NCI-H1930 (cell line): ENCODE measurements around the gene PLPPR1.

Source experiments
- DNase-seq, 2 experiments: peaks; one replicate each; lab custom pipeline; 2025; lab: John Stamatoyannopoulos, UW

Gene PLPPR1

DNA sequence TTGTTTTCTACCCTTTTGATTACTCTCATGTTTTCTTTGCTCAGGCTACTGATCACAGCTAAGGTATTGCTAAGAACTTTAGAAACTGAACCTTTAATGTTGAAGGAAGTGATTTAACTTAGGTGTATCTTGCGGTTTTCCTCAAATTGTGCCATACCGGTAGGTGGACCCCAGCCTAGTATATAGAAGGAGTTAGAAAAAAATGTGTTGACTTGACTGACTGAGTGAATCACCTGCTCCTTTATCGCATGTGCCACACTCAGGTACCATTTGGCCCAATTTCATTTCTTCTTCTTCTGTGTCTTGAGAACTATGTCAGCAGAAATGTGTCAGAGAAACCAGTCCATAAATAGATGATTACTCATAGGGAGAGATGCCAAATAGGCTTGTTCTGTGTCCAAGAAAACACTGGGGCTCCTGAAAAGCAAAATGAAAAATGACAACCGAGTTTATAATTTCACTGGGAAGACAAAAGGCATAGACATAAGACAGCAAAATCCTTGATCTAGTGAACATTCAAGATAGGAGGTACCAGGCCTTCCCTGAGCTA lies 19.4 kb downstream of the PLPPR1 start:
- no peak for DNase-seq

GRCh38 chr9:101050650-101051049 lies 22.1 kb downstream of the PLPPR1 start:
- no peak for DNase-seq

GRCh38 chr9:101054657-101055056 lies 26.1 kb downstream of the PLPPR1 start:
- no peak for DNase-seq

DNA sequence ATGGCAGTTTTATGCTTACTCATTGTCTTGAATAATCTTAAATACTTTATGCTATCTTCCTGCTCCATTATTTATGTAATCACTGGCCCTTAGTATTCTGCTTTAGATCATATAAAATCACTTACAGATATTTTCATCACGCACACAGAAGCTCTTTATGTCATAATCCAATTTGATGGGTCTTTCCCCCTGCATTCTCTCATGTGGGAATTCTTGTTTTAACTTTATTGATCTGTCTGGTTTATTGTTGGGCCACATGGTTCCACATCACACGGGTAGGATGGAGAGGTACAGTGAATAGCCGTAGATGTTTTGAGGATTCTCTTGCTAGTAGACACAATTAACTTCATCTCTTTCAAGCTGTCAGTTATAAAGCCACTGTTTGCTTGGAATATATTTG lies 27.0 kb downstream of the PLPPR1 start:
- DNase-seq = no peak

DNA sequence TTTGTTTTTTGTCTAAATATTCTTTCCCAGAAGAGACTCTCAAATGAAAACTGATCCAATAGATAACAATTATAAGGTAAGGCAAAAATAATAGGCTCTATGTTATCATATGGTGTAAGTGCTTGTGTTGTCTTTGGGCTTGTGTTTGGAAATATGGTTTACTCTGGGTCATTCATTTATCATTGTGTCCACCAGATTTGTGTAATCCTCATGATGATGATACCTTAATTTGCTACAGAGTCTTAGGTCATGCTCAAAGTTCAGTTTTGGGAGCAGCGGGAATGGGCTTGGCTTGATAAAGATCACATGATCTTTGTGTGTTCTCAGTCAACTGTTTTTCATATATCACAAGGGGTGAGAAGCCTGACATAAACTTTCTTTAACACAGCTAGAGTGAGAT lies 34.2 kb downstream of the PLPPR1 start:
- DNase-seq = no peak

DNA sequence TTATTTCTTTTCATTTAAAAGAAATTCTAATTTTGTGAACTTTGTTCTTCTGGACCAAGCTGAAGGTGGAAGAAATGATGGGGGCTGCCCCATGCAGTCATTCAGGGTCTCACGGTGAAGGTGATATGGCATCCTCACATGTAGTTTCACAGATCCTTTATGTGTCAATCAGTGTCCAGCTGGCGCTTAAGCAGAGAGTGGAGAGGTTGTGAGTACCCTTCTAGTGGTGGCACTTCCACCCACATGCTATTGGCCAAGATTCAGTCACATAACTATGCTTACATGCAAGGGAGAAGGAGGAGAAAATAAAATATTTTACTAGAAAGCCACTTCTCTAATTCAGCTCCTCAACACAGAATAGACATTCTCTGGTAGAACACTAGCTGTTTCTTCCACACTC lies 34.7 kb downstream of the PLPPR1 start:
- DNase-seq = no peak

- no peak for DNase-seq
These were observed 35.7 kb downstream of the PLPPR1 start for GRCh38 chr9:101064206-101064605.

DNA sequence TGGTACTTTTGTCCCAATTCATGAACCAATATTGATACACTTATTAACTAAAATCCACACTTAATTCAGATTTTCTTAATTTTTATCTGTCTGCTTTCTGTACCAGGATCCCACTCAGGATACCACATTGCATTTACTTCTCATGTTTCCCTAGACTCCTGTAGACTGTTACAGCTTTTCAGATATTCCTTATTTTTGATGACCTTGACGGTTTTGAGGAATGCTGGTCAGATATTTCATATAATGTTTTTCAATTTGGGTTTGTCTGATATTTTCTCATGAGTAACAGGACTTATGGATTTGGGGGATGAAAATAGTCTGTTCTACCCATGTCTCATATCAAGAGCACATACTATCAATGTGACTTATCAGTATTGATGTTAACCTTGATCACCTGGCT lies 37.4 kb downstream of the PLPPR1 start:
- DNase-seq = no peak

GRCh38 chr9:101068696-101069095 lies 40.2 kb downstream of the PLPPR1 start:
- DNase-seq = no peak

- DNase-seq = no peak
These were observed 43.7 kb downstream of the PLPPR1 start for GRCh38 chr9:101072259-101072658.

GRCh38 chr9:101073122-101073521 lies 44.6 kb downstream of the PLPPR1 start:
- no peak for DNase-seq

- no peak for DNase-seq
These were observed 53.1 kb downstream of the PLPPR1 start for GRCh38 chr9:101081641-101082040.

DNA sequence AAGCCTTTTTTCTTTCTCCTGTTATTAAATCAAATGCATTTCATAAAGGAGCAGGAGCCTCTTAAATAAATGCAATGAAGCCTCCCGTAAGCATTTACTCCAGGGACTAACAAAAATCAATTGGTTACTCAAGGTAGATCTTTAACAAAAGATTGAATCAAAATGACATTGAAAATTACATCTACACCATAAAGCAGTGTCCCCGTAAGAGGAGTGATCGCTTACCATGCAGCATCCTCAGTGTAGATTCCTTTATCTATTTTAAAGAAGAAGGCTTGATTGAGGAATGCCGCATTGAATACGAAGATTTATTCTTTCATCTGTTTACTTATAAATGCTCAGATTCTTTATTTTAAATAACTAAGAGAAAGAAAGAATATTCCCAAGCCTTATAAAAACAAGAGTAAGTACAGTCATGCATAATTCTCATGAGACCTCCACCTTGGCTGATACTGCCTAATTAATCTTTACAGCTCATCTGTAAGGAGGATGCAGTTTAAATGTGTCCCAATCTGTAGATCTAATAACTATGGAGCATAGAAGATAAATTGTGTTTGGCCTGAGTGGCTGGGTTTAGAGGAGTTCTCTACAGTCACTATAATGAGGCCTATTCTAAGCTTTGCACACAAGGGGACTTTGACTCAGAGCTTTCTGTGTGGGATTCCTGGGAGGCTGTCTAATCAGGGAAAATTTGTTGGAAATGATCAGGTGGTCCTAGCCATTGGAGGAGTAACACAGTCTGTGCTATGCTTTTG lies 55.1 kb downstream of the PLPPR1 start:
- DNase-seq = no peak

DNA sequence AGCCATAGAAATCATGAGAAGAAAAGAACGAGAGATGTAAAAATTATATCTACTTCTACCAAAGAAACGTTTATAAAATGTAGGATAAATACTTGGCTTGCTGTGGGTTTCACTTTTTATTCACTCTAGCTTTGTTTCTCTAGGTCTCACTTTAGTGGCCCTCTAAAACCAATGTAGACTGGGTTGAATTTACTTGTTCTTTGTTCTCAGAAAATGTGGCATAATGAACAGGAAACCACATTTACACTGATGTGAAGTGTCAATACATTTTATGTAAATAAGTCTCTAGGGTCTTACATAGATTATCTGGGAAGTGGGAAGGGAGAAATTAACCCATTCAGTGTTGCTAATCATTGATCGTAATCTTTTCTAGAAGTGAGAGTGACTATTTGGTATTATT lies 58.9 kb downstream of the PLPPR1 start:
- peak in 1 of 2 experiments; percentile 6 for DNase-seq

- DNase-seq = no peak
These were observed 64.4 kb downstream of the PLPPR1 start for GRCh38 chr9:101092922-101093321.

DNA sequence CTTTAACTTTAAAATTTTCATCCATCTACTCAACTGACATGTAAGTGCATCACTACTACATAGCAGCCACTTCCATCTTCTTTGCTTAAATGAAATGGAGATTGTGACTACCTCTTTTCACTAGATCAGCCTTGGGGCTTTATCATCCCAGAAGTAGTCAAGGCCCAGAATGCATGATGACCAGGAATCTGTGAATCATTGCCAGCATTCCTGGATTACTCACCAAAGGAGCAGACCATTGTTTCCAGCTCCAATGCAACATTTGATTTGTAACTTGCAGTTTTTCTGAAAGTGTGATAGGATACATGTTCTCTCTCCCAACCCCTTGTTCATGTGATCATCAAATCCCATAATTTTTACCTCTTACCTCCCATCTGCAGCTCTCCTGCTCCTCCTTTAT lies 65.1 kb downstream of the PLPPR1 start:
- no peak for DNase-seq

DNA sequence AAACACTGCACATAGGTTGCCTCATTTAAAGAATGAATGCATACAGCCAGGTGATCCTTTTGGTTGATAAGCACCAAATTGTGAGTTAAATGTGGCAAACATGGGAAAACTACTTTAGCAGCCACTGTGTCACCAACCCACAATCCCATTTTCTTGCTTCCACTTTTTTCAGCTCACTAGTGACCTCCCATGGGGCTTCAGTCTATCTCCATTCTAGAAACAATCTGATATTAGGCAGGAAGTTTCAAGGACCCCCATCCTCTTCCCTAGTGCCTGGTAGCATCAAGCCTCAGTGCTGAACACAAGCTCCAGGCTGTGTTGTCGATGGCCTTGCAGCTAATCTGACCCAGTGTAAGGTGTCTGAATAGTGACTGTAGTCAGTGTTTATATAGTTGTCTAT lies 66.2 kb downstream of the PLPPR1 start:
- no peak for DNase-seq

GRCh38 chr9:101097210-101097609 lies 68.7 kb downstream of the PLPPR1 start:
- DNase-seq = no peak

DNA sequence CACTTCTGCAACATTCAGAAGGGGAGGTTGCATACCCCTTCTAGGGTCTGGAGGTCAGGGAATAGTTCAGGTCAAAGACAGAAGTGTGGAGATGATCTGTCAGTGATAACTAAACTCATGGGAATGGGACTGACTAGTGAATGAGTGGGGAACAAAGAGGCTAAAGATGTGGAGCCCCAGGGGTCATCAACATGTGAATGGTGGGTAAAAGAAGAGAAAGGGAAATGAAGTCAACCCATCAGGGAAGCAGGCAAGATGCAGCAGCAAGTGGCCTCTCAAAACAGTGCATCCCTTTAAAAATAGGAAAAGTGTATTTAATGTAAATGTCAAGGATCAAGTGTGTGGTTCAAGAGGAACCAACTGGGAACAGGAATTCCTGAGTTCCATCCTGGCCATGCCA lies 69.9 kb downstream of the PLPPR1 start:
- no peak for DNase-seq

DNA sequence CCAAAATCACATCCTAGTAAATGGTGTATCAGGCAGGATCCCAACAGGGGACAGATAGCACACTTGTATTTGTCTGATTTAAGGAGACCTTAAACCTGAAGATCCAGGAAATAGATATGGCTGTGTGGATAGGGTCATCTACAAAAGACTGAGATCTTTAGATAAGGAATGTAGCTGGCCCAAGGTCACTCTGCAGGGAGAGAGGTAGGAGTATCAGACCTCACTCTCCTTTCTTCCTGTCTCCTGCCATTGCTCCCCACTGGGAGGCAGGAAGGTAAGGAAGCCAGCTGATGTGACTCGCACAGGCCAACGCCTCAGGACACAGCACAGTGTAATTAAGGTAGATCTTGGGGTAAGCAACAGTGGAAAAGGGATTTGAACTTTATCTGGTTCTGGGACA lies 85.8 kb downstream of the PLPPR1 start:
- no peak for DNase-seq

GRCh38 chr9:101115102-101115501 lies 86.6 kb downstream of the PLPPR1 start:
- no peak for DNase-seq

DNA sequence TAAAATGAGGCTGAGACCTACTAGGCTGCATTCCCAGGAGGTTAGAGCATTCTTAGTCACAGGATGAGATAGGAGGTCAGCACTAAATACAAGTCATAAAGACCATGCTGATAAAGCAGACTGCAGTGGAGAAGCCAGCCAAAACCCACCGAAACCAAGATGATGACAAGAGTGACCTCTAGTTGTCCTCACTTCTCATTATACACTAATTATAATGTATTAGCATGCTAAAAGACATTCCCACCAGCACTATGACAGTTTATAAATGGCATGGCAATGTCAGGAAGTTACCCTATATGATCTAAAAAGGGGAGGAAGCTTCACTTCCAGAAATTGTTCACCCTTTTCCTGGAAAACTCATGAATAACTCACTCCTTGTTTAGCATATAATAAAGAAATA lies 88.6 kb downstream of the PLPPR1 start:
- no peak for DNase-seq

GRCh38 chr9:101119206-101119819 lies 90.8 kb downstream of the PLPPR1 start:
- DNase-seq = peak; percentile 41 to 42
